GM23338 (cell line): ENCODE results near the gene BRAF. TPM values are rescaled to one million over a fixed set of nuclear protein-coding genes. Genes with fewer than 3 reads are reported as not detected.
"Not testable (repeated sequence)": the region's sequence is repeated elsewhere in the genome, so short reads cannot be mapped to it uniquely, and the experiment has no call there.

ENCODE experiments used
- ATAC-seq: fragments of 200-7000 bp; cut with Tn5 transposase; 3 replicates; pipeline ENCODE4 v1.9.1; 2020
- DNase-seq: peaks from one replicate; pipeline ENCODE4 v3.0.0-alpha.2; 2015; ENCODE audit warnings: low spot score
- H2AFZ ChIP-seq: fragments of 200-600 bp; sonication (generic); 2 replicates; pipeline ENCODE4 v1.8.0; 2016; ENCODE audit warnings: antibody characterized with exemption, mild to moderate bottlenecking, moderate library complexity
- H3F3A ChIP-seq: fragments of 200-600 bp; sonication (generic); replicated peaks from 2 replicates; pipeline ENCODE4 v1.8.0; 2017; ENCODE audit warnings: antibody characterized with exemption, mixed run types, low read depth
- H3K27ac ChIP-seq: fragments of 200-600 bp; sonication (generic); 2 replicates; pipeline ENCODE4 v1.6.1; 2016; ENCODE audit warnings: low read depth
- H3K27me3 ChIP-seq: fragments of 200-600 bp; sonication (generic); 2 replicates; pipeline ENCODE4 v1.8.0; 2016; ENCODE audit warnings: mild to moderate bottlenecking, mixed run types, moderate library complexity; ENCODE audit not compliant: insufficient read depth
- H3K36me3 ChIP-seq: fragments of 200-600 bp; sonication (generic); 2 replicates; pipeline ENCODE4 v1.8.0; 2016; ENCODE audit warnings: mild to moderate bottlenecking; ENCODE audit not compliant: insufficient read depth
- H3K4me1 ChIP-seq: fragments of 200-600 bp; sonication (generic); 2 replicates; pipeline ENCODE4 v1.8.0; 2016; ENCODE audit warnings: mild to moderate bottlenecking, moderate library complexity; ENCODE audit not compliant: insufficient read depth
- H3K4me2 ChIP-seq: fragments of 200-600 bp; sonication (generic); 2 replicates; pipeline ENCODE4 v1.7.1; 2017; ENCODE audit warnings: mixed run types
- H3K4me3 ChIP-seq: fragments of 200-600 bp; sonication (generic); 2 replicates; pipeline ENCODE4 v1.6.1; 2016; ENCODE audit warnings: mixed run types
- H3K79me2 ChIP-seq: fragments of 200-600 bp; sonication (generic); replicated peaks from 2 replicates; pipeline ENCODE4 v1.8.0; 2017; ENCODE audit warnings: mild to moderate bottlenecking; ENCODE audit not compliant: insufficient read depth
- H3K9me2 ChIP-seq: fragments of 200-600 bp; sonication (generic); 2 replicates; pipeline ENCODE4 v1.8.0; 2017; ENCODE audit not compliant: insufficient read depth
- H4K20me1 ChIP-seq: fragments of 200-600 bp; sonication (generic); replicated peaks from 2 replicates; pipeline ENCODE4 v1.8.0; 2017; ENCODE audit warnings: mild to moderate bottlenecking; ENCODE audit not compliant: insufficient read depth
- H3K27ac Mint-ChIP-seq: 2 replicates; pipeline ENCODE4 v1.8.0; 2020; ENCODE audit warnings: inconsistent platforms, mild to moderate bottlenecking, moderate library complexity, mixed read lengths
- H3K27me3 Mint-ChIP-seq: 3 replicates; pipeline ENCODE4 v1.8.0; 2022; ENCODE audit warnings: low read depth, mild to moderate bottlenecking, moderate library complexity, mixed read lengths, inconsistent platforms; ENCODE audit not compliant: insufficient read depth, poor library complexity
- H3K36me3 Mint-ChIP-seq: 3 replicates; pipeline ENCODE4 v1.8.0; 2021; ENCODE audit warnings: low read depth, mild to moderate bottlenecking, inconsistent platforms, moderate library complexity, mixed read lengths
- H3K4me1 Mint-ChIP-seq: 3 replicates; pipeline ENCODE4 v1.8.0; 2020; ENCODE audit warnings: mild to moderate bottlenecking, inconsistent platforms, mixed read lengths
- H3K4me3 Mint-ChIP-seq: 3 replicates; pipeline ENCODE4 v1.8.0; 2021; ENCODE audit warnings: moderate library complexity, mild to moderate bottlenecking, inconsistent platforms, mixed read lengths
- H3K9me3 Mint-ChIP-seq: 3 replicates; pipeline ENCODE4 v1.8.0; 2020; ENCODE audit warnings: moderate library complexity, mild to moderate bottlenecking, inconsistent platforms, mixed read lengths
- CREB1 ChIP-seq: fragments of 250-450 bp; sonication (Bioruptor Pico); IDR thresholded peaks from 2 replicates; pipeline ENCODE4 v1.5.0; 2020; ENCODE audit warnings: low read depth, mild to moderate bottlenecking, moderate library complexity
- POLR2AphosphoS5 ChIP-seq: IDR thresholded peaks from 2 replicates; pipeline ENCODE4 v1.6.1; 2016; ENCODE audit warnings: antibody characterized with exemption, low read depth
- STAT1 ChIP-seq: IDR thresholded peaks from one replicate; pipeline ENCODE4 v1.6.1; 2016; ENCODE audit warnings: antibody characterized with exemption; ENCODE audit not compliant: unreplicated experiment
- ZNF331 ChIP-seq: fragments of 250-450 bp; sonication (Bioruptor Pico); IDR thresholded peaks from 2 replicates; pipeline ENCODE4 v1.5.0; 2020; ENCODE audit warnings: low read depth, mild to moderate bottlenecking, moderate library complexity
- polyA plus RNA-seq: library from polyadenylated mRNA; unstranded; fragments of >200 nt; fragmentation: Nextera tagmentation; extraction: Ambion mirVana; gene quantifications from 2 replicates; pipeline ENCODE4 v1.2.1, GENCODE V29; 2016
- total RNA-seq: library from RNA; depleted of rRNA; stranded (reverse); fragments of >200 nt; shearing (Covaris generic); gene quantifications from 2 replicates; pipeline ENCODE4 v1.2.3, GENCODE V29; 2014
- TF ChIP-seq, protein P1 (sequence below), 2 experiments: fragments of 200-600 bp in 1 of 2; sonication (generic) in 1 of 2; conservative IDR thresholded peaks; 2 replicates each; pipeline versions ENCODE4 v1.5.1 to v1.6.1; 2016 to 2017; ENCODE audit warnings: antibody characterized with exemption in 2 of 2, low read depth in 2 of 2, mild to moderate bottlenecking in 2 of 2, moderate library complexity in 1 of 2
- TF ChIP-seq, protein P2 (sequence below): IDR thresholded peaks from 2 replicates; pipeline ENCODE4 v1.6.1; 2016; ENCODE audit warnings: antibody characterized with exemption
- TF ChIP-seq, protein P3 (sequence below): fragments of 250-450 bp; sonication (Bioruptor Pico); IDR thresholded peaks from 2 replicates; pipeline ENCODE4 v1.5.0; 2020; ENCODE audit warnings: mild to moderate bottlenecking, moderate library complexity

The BRAF gene
- total and polyA plus RNA-seq, 2 experiments from 2014 or later: 14.6 to 36.8 TPM

DNA sequence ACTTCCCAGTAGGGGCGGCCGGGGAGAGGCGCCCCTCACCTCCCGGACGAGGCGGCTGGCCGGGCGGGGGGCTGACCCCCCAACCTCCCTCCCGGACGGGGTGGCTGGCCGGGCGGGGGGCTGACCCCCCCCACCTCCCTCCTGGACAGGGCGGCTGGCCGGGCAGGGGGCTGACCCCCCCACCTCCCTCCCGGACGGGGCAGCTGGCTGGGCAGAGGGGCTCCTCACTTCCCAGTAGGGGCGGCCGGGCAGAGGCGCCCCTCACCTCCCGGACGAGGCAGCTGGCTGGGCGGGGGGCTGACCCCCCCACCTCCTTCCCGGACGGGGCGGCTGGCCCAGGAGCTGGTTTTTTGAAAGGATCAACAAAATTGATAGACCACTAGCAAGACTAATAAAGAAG is 161.6 kb downstream of the BRAF start:
- not testable (repeated sequence) for H3K79me2 ChIP-seq, H3K36me3 ChIP-seq, H3K4me1 Mint-ChIP-seq, H3K9me3 Mint-ChIP-seq, H3K4me1 ChIP-seq, H2AFZ ChIP-seq, H3K4me2 ChIP-seq, DNase-seq, H3K27me3 ChIP-seq, H3K4me3 Mint-ChIP-seq, H3K4me3 ChIP-seq, H3K27me3 Mint-ChIP-seq, H3K27ac Mint-ChIP-seq, H3K27ac ChIP-seq, H3F3A ChIP-seq, H4K20me1 ChIP-seq, ATAC-seq, H3K9me2 ChIP-seq
- peaks cover 19% of the 10 kb centered on the region for H3K36me3 Mint-ChIP-seq

DNA sequence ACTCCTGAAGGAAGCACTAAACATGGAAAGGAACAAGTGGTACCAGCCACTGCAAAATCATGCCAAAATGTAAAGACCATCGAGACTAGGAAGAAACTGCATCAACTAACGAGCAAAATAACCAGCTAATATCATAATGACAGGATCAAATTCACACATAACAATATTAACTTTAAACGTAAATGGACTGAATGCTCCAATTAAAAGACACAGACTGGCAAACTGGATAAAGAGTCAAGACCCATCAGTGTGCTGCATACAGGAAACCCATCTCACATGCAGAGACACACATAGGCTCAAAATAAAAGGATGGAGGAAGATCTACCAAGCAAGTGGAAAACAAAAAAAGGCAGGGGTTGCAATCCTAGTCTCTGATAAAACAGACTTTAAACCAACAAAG is 163.4 kb downstream of the BRAF start:
- not testable (repeated sequence) for H3K79me2 ChIP-seq, H3K4me3 ChIP-seq, ATAC-seq, H4K20me1 ChIP-seq, H3K27ac ChIP-seq, H2AFZ ChIP-seq, H3K4me1 Mint-ChIP-seq, H3K27me3 Mint-ChIP-seq, H3K36me3 ChIP-seq, H3K4me3 Mint-ChIP-seq, H3F3A ChIP-seq, H3K4me2 ChIP-seq, H3K9me3 Mint-ChIP-seq, H3K4me1 ChIP-seq, H3K27ac Mint-ChIP-seq, DNase-seq, H3K9me2 ChIP-seq, H3K27me3 ChIP-seq
- peaks cover 11% of the 10 kb centered on the region for H3K36me3 Mint-ChIP-seq

DNA sequence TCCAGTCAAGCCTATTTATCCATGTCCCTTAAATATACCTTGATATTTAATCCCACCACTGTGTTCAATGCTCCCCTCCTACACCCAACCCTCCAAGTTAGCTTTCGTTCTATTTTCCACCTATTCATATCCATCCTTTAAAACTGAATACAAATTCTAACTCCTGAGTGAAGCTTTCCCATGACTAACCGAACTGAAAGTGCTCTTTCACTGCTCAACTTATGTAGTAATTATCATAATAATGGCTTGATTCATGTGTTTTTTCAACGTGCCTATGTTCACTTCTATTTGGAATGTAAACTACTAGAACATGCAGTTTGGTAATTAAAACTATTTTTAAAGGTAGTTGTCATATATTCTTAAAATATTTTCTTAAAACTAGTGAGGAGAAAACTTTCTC is 170.2 kb downstream of the BRAF start:
- Histone ChIP-seq H3K27me3 (no peaks in the 10 kb centered on the region), H3K4me2 (no peak overlapping the region), H3K79me2 (no peaks in the 10 kb centered on the region), H3K36me3 (no peaks in the 10 kb centered on the region), H3K4me1 (0 out of 2 replicates have a peak, but pooled peaks cover 4% of the 10 kb centered on the region), H3K9me2 (no peaks in the 10 kb centered on the region), H3F3A (no peaks in the 10 kb centered on the region), H2AFZ (no peak overlapping the region), H3K4me3 (no peak overlapping the region), H4K20me1 (no peaks in the 10 kb centered on the region), H3K27ac (no peak overlapping the region)
- Mint-ChIP-seq H3K4me3 (no peak overlapping the region), H3K27ac (peak overlapping the region; percentile 76), H3K4me1 (peaks cover 9% of the 10 kb centered on the region; the same call in 2 of the 3 replicates), H3K9me3 (no peaks in the 10 kb centered on the region), H3K27me3 (no peaks in the 10 kb centered on the region), H3K36me3 (peaks cover 1% of the 10 kb centered on the region; the same call in 1 of the 3 replicates)
- no peak for DNase-seq
- ATAC-seq: no peak
- TF ChIP-seq, protein P1, sequence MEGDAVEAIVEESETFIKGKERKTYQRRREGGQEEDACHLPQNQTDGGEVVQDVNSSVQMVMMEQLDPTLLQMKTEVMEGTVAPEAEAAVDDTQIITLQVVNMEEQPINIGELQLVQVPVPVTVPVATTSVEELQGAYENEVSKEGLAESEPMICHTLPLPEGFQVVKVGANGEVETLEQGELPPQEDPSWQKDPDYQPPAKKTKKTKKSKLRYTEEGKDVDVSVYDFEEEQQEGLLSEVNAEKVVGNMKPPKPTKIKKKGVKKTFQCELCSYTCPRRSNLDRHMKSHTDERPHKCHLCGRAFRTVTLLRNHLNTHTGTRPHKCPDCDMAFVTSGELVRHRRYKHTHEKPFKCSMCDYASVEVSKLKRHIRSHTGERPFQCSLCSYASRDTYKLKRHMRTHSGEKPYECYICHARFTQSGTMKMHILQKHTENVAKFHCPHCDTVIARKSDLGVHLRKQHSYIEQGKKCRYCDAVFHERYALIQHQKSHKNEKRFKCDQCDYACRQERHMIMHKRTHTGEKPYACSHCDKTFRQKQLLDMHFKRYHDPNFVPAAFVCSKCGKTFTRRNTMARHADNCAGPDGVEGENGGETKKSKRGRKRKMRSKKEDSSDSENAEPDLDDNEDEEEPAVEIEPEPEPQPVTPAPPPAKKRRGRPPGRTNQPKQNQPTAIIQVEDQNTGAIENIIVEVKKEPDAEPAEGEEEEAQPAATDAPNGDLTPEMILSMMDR (conservative IDR thresholded peaks at IDR 0.05; ENCODE audit: low read depth in 2 of 2): no peak
- no peak for TF ChIP-seq POLR2AphosphoS5
- TF ChIP-seq, protein P2, sequence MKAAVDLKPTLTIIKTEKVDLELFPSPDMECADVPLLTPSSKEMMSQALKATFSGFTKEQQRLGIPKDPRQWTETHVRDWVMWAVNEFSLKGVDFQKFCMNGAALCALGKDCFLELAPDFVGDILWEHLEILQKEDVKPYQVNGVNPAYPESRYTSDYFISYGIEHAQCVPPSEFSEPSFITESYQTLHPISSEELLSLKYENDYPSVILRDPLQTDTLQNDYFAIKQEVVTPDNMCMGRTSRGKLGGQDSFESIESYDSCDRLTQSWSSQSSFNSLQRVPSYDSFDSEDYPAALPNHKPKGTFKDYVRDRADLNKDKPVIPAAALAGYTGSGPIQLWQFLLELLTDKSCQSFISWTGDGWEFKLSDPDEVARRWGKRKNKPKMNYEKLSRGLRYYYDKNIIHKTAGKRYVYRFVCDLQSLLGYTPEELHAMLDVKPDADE: no peak
- no peak for TF ChIP-seq ZNF331 (CRISPR knock-in tag)
- TF ChIP-seq, protein P3, sequence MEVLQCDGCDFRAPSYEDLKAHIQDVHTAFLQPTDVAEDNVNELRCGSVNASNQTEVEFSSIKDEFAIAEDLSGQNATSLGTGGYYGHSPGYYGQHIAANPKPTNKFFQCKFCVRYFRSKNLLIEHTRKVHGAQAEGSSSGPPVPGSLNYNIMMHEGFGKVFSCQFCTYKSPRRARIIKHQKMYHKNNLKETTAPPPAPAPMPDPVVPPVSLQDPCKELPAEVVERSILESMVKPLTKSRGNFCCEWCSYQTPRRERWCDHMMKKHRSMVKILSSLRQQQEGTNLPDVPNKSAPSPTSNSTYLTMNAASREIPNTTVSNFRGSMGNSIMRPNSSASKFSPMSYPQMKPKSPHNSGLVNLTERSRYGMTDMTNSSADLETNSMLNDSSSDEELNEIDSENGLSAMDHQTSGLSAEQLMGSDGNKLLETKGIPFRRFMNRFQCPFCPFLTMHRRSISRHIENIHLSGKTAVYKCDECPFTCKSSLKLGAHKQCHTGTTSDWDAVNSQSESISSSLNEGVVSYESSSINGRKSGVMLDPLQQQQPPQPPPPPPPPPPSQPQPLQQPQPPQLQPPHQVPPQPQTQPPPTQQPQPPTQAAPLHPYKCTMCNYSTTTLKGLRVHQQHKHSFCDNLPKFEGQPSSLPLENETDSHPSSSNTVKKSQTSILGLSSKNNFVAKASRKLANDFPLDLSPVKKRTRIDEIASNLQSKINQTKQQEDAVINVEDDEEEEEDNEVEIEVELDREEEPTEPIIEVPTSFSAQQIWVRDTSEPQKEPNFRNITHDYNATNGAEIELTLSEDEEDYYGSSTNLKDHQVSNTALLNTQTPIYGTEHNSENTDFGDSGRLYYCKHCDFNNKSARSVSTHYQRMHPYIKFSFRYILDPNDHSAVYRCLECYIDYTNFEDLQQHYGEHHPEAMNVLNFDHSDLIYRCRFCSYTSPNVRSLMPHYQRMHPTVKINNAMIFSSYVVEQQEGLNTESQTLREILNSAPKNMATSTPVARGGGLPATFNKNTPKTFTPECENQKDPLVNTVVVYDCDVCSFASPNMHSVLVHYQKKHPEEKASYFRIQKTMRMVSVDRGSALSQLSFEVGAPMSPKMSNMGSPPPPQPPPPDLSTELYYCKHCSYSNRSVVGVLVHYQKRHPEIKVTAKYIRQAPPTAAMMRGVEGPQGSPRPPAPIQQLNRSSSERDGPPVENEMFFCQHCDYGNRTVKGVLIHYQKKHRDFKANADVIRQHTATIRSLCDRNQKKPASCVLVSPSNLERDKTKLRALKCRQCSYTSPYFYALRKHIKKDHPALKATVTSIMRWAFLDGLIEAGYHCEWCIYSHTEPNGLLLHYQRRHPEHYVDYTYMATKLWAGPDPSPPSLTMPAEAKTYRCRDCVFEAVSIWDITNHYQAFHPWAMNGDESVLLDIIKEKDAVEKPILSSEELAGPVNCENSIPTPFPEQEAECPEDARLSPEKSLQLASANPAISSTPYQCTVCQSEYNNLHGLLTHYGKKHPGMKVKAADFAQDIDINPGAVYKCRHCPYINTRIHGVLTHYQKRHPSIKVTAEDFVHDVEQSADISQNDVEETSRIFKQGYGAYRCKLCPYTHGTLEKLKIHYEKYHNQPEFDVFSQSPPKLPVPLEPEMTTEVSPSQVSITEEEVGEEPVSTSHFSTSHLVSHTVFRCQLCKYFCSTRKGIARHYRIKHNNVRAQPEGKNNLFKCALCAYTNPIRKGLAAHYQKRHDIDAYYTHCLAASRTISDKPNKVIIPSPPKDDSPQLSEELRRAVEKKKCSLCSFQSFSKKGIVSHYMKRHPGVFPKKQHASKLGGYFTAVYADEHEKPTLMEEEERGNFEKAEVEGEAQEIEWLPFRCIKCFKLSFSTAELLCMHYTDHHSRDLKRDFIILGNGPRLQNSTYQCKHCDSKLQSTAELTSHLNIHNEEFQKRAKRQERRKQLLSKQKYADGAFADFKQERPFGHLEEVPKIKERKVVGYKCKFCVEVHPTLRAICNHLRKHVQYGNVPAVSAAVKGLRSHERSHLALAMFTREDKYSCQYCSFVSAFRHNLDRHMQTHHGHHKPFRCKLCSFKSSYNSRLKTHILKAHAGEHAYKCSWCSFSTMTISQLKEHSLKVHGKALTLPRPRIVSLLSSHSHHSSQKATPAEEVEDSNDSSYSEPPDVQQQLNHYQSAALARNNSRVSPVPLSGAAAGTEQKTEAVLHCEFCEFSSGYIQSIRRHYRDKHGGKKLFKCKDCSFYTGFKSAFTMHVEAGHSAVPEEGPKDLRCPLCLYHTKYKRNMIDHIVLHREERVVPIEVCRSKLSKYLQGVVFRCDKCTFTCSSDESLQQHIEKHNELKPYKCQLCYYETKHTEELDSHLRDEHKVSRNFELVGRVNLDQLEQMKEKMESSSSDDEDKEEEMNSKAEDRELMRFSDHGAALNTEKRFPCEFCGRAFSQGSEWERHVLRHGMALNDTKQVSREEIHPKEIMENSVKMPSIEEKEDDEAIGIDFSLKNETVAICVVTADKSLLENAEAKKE (CRISPR knock-in tag): no peak
- TF ChIP-seq CREB1 (CRISPR knock-in tag): no peak
- no peak for TF ChIP-seq STAT1
